K562 (cell line): ENCODE results near the gene SCAP. TPM values are rescaled to one million over a fixed set of nuclear protein-coding genes. Genes with fewer than 3 reads are reported as not detected.

ENCODE experiments used
- ATAC-seq: fragments of 200-7000 bp; cut with Tn5 transposase; 3 replicates; pipeline ENCODE4 v1.9.1; 2020; ENCODE audit warnings: moderate library complexity
- BruUV-seq: library from RNA; stranded (reverse); fragments of 400-500 nt; replicated peaks from 2 replicates; lab custom pipeline; 2021; lab: Mats Ljungman, UMichigan
- CTCF ChIA-PET: fragments of 300-600 bp; formaldehyde crosslinking; extraction: SDS; loops from one replicate; lab custom pipeline; 2021; ENCODE audit warnings: low intra/inter-chr PET ratio; lab: Yijun Ruan, JAX
- POLR2A ChIA-PET: fragments of 300-600, 350-650 bp; sonication (Branson Sonifier 250); formaldehyde crosslinking; extraction: SDS; loops from one replicate; lab custom pipeline; 2021; ENCODE audit warnings: antibody characterized with exemption, inconsistent platforms; lab: Yijun Ruan, JAX
- DNase-seq, 4 experiments: peaks; one replicate each; pipeline versions ENCODE4 v3.0.0 to v3.0.0-alpha.2; 2011 to 2018; ENCODE audit warnings: low spot score in 3 of 4, mixed read lengths in 3 of 4; ENCODE audit errors: extremely low read depth in 1 of 4
- FAIRE-seq: peaks from 2 replicates; lab custom pipeline; 2011; peaks lifted over from hg19 to GRCh38; lab: Jason Lieb, UNC
- H2AFZ ChIP-seq: 2 replicates; pipeline ENCODE4 v1.6.0; 2011; ENCODE audit warnings: low read depth, low read length, control low read depth, inconsistent platforms
- H3K27ac ChIP-seq: fragments of 200-600 bp; 3 replicates; pipeline ENCODE4 v1.8.0; 2011; ENCODE audit warnings: low read depth, mild to moderate bottlenecking, control low read depth, inconsistent platforms, low read length, moderate library complexity, mixed read lengths; ENCODE audit errors: extremely low read depth
- H3K27me3 ChIP-seq, 2 experiments: fragments of 300-600 bp in 1 of 2; 2 replicates in 1 of 2; 3 replicates in 1 of 2; pipeline versions ENCODE4 v1.6.0 to v1.8.0; 2011; ENCODE audit warnings: inconsistent platforms in 2 of 2, low read length in 2 of 2, mild to moderate bottlenecking in 1 of 2, mixed read lengths in 1 of 2, moderate library complexity in 1 of 2; ENCODE audit not compliant: control insufficient read depth in 2 of 2, insufficient read depth in 2 of 2
- H3K36me3 ChIP-seq: fragments of 300-600 bp; 3 replicates; pipeline ENCODE4 v1.8.0; 2011; ENCODE audit warnings: mild to moderate bottlenecking, low read length, inconsistent platforms; ENCODE audit not compliant: control insufficient read depth, insufficient read depth
- H3K4me1 ChIP-seq, 2 experiments: fragments of 200-600 bp in 1 of 2; replicated peaks in 1 of 2; 2 replicates in 1 of 2; 3 replicates in 1 of 2; pipeline versions ENCODE4 v1.5.1 to v1.8.0; 2011; ENCODE audit warnings: inconsistent platforms in 2 of 2, low read length in 2 of 2, mild to moderate bottlenecking in 1 of 2, mixed read lengths in 1 of 2, moderate library complexity in 1 of 2; ENCODE audit not compliant: control insufficient read depth in 2 of 2, insufficient read depth in 2 of 2
- H3K4me2 ChIP-seq: 2 replicates; pipeline ENCODE4 v1.6.1; 2011; ENCODE audit warnings: low read length, control low read depth, inconsistent platforms, mixed read lengths; ENCODE audit not compliant: insufficient read depth
- H3K4me3 ChIP-seq: fragments of 200-600 bp; sonication (generic), shearing (Covaris generic); 2 replicates; pipeline ENCODE4 v1.5.1; 2016; ENCODE audit warnings: control low read depth, inconsistent platforms
- H3K79me2 ChIP-seq: fragments of 200-600 bp; 3 replicates; pipeline ENCODE4 v1.8.0; 2011; ENCODE audit warnings: low read length, inconsistent platforms; ENCODE audit not compliant: control insufficient read depth, insufficient read depth
- H3K9ac ChIP-seq, 2 experiments: 2 replicates each; pipeline versions ENCODE4 v1.6.0 to v1.6.1; 2011; ENCODE audit warnings: low read depth in 2 of 2, low read length in 2 of 2, control low read depth in 1 of 2, inconsistent platforms in 1 of 2, mild to moderate bottlenecking in 1 of 2, mixed read lengths in 1 of 2; ENCODE audit not compliant: insufficient read depth in 1 of 2
- H3K9me1 ChIP-seq: one replicate; pipeline ENCODE4 v1.6.0; 2011; ENCODE audit warnings: inconsistent platforms, mild to moderate bottlenecking, low read length, moderate library complexity; ENCODE audit not compliant: control insufficient read depth, insufficient read depth
- H3K9me3 ChIP-seq: replicated peaks from 2 replicates; pipeline ENCODE4 v1.5.1; 2011; ENCODE audit warnings: low read depth, low read length, inconsistent platforms; ENCODE audit not compliant: control insufficient read depth, insufficient read depth
- H4K20me1 ChIP-seq: replicated peaks from 2 replicates; pipeline ENCODE4 v1.6.1; 2011; ENCODE audit warnings: low read length, inconsistent platforms, mixed read lengths; ENCODE audit not compliant: control insufficient read depth, insufficient read depth
- CHCHD3 ChIP-seq: fragments of 250-450 bp; sonication (Bioruptor Pico); IDR thresholded peaks from 2 replicates; pipeline ENCODE4 v2.1.2; 2022; ENCODE audit warnings: mild to moderate bottlenecking
- CREB1 ChIP-seq, 2 experiments: sonication (generic) in 1 of 2; formaldehyde crosslinking in 1 of 2; IDR thresholded peaks; 2 replicates each; pipeline versions ENCODE4 v1.6.1 to v1.8.0; 2012 to 2022; ENCODE audit warnings: inconsistent platforms in 1 of 2, mild to moderate bottlenecking in 1 of 2, missing genetic modification reagents in 1 of 2, moderate library complexity in 1 of 2
- CSDE1 ChIP-seq, 2 experiments: fragments of 450-650 bp; IDR thresholded peaks; 2 replicates each; pipeline ENCODE4 v1.6.1; 2016; ENCODE audit warnings: mild to moderate bottlenecking in 1 of 2
- DNMT1 ChIP-seq: fragments of 450-650 bp; IDR thresholded peaks from 2 replicates; pipeline ENCODE4 v1.6.1; 2016; ENCODE audit warnings: antibody characterized with exemption, mild to moderate bottlenecking
- ESRRB ChIP-seq: fragments of 250-450 bp; sonication (Bioruptor Pico); IDR thresholded peaks from 2 replicates; pipeline ENCODE4 v1.5.0; 2020; ENCODE audit warnings: mild to moderate bottlenecking, moderate library complexity, borderline replicate concordance
- FOXA1 ChIP-seq: fragments of 450-650 bp; IDR thresholded peaks from 2 replicates; pipeline ENCODE4 v1.6.1; 2016; ENCODE audit warnings: mild to moderate bottlenecking, borderline replicate concordance
- GATAD2A ChIP-seq: fragments of 450-650 bp; IDR thresholded peaks from 2 replicates; pipeline ENCODE4 v1.6.1; 2017
- HIVEP1 ChIP-seq: fragments of 250-450 bp; sonication (Bioruptor Pico); IDR thresholded peaks from 2 replicates; pipeline ENCODE4 v1.4.0; 2020; ENCODE audit warnings: mild to moderate bottlenecking
- KHSRP ChIP-seq: fragments of 450-650 bp; IDR thresholded peaks from 2 replicates; pipeline ENCODE4 v1.6.1; 2017
- MEF2A ChIP-seq: IDR thresholded peaks from 2 replicates; pipeline ENCODE4 v1.6.1; 2011; ENCODE audit warnings: low read depth, mild to moderate bottlenecking, low read length, moderate library complexity; ENCODE audit not compliant: control insufficient read depth
- NFRKB ChIP-seq: fragments of 450-650 bp; IDR thresholded peaks from 2 replicates; pipeline ENCODE4 v1.6.1; 2016; ENCODE audit warnings: low read depth
- NR2C2 ChIP-seq, 2 experiments: fragments of 200-800 bp in 1 of 2; sonication (Bioruptor generic) in 1 of 2; sonication (generic) in 1 of 2; formaldehyde crosslinking in 1 of 2; IDR thresholded peaks; 2 replicates each; pipeline versions ENCODE4 v1.6.1 to v1.8.0; 2016 to 2022; ENCODE audit warnings: mild to moderate bottlenecking in 1 of 2, missing compliant biosample characterization in 1 of 2, missing genetic modification characterization in 1 of 2, missing genetic modification reagents in 1 of 2
- PHF21A ChIP-seq: fragments of 450-650 bp; IDR thresholded peaks from 2 replicates; pipeline ENCODE4 v1.6.1; 2017; ENCODE audit warnings: low read depth, borderline replicate concordance
- POLR3G ChIP-seq: IDR thresholded peaks from 2 replicates; pipeline ENCODE4 v1.6.1; 2011; ENCODE audit not compliant: insufficient read length, insufficient replicate concordance; ENCODE audit errors: extremely low read depth
- RBM22 ChIP-seq: fragments of 200-400 bp; formaldehyde crosslinking; IDR thresholded peaks from 2 replicates; pipeline ENCODE4 v1.6.1; 2018; ENCODE audit warnings: low read length, low read depth; ENCODE audit not compliant: poor library complexity, severe bottlenecking
- ZNF140 ChIP-seq: fragments of 250-450 bp; sonication (Bioruptor Pico); IDR thresholded peaks from 2 replicates; pipeline ENCODE4 v1.8.0; 2021; ENCODE audit warnings: moderate library complexity, mild to moderate bottlenecking, inconsistent platforms
- ZNF146 ChIP-seq: IDR thresholded peaks from one replicate; pipeline ENCODE4 v1.6.1; 2018; ENCODE audit warnings: missing compliant biosample characterization; ENCODE audit not compliant: unreplicated experiment
- ZNF239 ChIP-seq: fragments of 250-450 bp; sonication (Bioruptor Pico); IDR thresholded peaks from 2 replicates; pipeline ENCODE4 v1.4.0; 2020; ENCODE audit warnings: mild to moderate bottlenecking
- ZNF551 ChIP-seq: fragments of 250-450 bp; sonication (Bioruptor Pico); IDR thresholded peaks from 2 replicates; pipeline ENCODE4 v1.5.0; 2021; ENCODE audit warnings: mild to moderate bottlenecking, moderate library complexity
- in situ Hi-C: fragments of 300-500 bp; cut with MboI; formaldehyde crosslinking; loops from 4 replicates; pipeline ENCODE4 v1.15.0; 2018; ENCODE audit warnings: inconsistent platforms, mixed read lengths
- intact Hi-C: fragments of 100-400 bp; cut with micrococcal nuclease; formaldehyde crosslinking; loops from 2 replicates; pipeline ENCODE4 v1.14.2; 2022
- polyA plus RNA-seq, 8 experiments: library from polyadenylated mRNA; depleted of rRNA in 4 of 8; stranded (reverse) in 5 of 8; unstranded in 3 of 8; fragments of >200 nt; fragmentation: Nextera tagmentation in 2 of 8; fragmentation: Illumina TruSeq in 1 of 8; extraction: Ambion mirVana in 2 of 8; extraction: Trizol in 1 of 8; gene quantifications; 2 replicates each; pipeline versions ENCODE4 v1.2.1 to v1.2.3, GENCODE V29; 2011 to 2014; ENCODE audit warnings: inconsistent platforms in 1 of 8, missing spikeins in 1 of 8
- total RNA-seq, 7 experiments: library from RNA; depleted of rRNA in 6 of 7; stranded (reverse); fragments of >200 nt in 6 of 7; fragmentation: Illumina TruSeq in 2 of 7; extraction: Trizol in 2 of 7; gene quantifications; 2 replicates each; pipeline versions ENCODE4 v1.2.1 to v1.2.3, GENCODE V29; 2011 to 2021; ENCODE audit warnings: low replicate concordance in 1 of 7
- TF ChIP-seq, protein P1 (sequence below): fragments of 250-450 bp; sonication (Bioruptor Pico); IDR thresholded peaks from 2 replicates; pipeline ENCODE4 v1.8.0; 2021; ENCODE audit warnings: moderate library complexity, mild to moderate bottlenecking, inconsistent platforms
- TF ChIP-seq, protein P2 (sequence below), 2 experiments: IDR thresholded peaks; 2 replicates each; pipeline ENCODE4 v1.6.1; 2011; ENCODE audit warnings: borderline replicate concordance in 1 of 2, control low read depth in 1 of 2, low read depth in 1 of 2, low read length in 1 of 2, mild to moderate bottlenecking in 1 of 2, mixed read lengths in 1 of 2, moderate library complexity in 1 of 2; ENCODE audit not compliant: insufficient read depth in 1 of 2, insufficient read length in 1 of 2, poor library complexity in 1 of 2, severe bottlenecking in 1 of 2; ENCODE audit errors: extremely low read depth in 1 of 2

The SCAP gene
- total and polyA plus RNA-seq, 9 of the 15 experiments (the other 6 are each of a cell fraction or from before 2014, with no cell fraction given) = 2.6 to 104 (median 37.8) TPM

DNA sequence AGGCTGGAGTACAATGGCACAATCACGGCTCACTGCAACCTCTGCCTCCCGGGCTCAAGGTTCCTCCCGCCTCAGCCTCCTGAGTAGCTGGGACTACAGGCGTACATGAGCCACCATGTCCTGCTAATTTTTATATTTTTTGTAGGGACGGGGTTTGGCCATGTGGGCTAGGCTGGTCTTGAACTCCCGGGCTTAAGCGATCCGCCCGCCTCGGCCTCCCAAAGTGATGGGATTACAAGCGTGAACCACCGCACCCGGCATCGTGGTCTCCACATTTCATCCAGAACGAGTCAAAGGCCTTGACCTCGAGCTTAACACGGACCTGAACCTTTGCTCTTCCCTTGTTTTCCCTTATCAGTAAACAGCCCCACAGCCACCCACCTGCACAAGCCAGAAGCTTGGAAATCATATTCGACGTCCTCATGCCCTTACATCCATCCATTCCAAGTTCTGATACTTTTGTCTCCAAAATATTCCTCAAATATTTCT is 96.3 kb downstream of the SCAP start (continued):
- no peak for TF ChIP-seq KHSRP
- 0 out of 2 replicates have a peak, but pooled peaks have one; percentile 21 for TF ChIP-seq ESRRB (CRISPR knock-in tag)
- TF ChIP-seq DNMT1 = no peak
- TF ChIP-seq NFRKB = no peak
- TF ChIP-seq NR2C2 (CRISPR knock-in tag; IDR thresholded peaks at IDR 0.05) = peak; percentile 42; the same call in 1 of the 2 replicates
- TF ChIP-seq NR2C2 (tag; IDR thresholded peaks at IDR 0.05) = no peak
- TF ChIP-seq, protein P1, sequence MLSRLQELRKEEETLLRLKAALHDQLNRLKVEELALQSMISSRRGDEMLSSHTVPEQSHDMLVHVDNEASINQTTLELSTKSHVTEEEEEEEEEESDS = no peak
- TF ChIP-seq MEF2A = no peak
- TF ChIP-seq RBM22 = no peak
- TF ChIP-seq PHF21A = no peak

DNA sequence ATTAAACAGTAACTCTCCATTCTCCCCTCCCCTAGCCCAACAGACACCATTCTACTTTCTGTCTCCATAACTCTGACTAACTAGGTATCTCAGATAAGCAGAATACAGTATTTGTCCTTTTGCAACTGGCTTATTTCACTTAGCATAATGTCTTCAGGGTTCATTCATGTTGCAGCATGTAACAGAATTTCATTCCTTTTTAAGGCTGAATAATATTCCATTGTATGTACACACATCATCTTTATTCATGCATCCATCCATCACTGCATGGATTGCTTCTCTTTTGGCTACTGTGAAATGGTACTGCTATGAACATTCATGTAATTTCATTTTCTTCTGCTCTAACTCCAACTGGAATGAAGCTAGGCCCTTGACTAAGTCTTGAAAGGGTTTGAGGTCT is 96.9 kb downstream of the SCAP start:
- peaks cover 48% of the 10 kb centered on the region for H3K79me2 ChIP-seq
- FAIRE-seq (no peak), DNase-seq (no peak), ATAC-seq (no peak)
- peak overlapping the region; percentile 93 for H3K4me2 ChIP-seq
- 0 out of 4 replicates have a peak overlapping the region, but pooled peaks of 1 of the 2 experiments have one; percentile 95 for H3K9ac ChIP-seq
- peak overlapping the region; percentile 91 for H2AFZ ChIP-seq
- no TSS peak for BruUV-seq
- no peak for TF ChIP-seq CREB1 (IDR thresholded peaks at IDR 0.05)
- TF ChIP-seq CREB1 (CRISPR knock-in tag; IDR thresholded peaks at IDR 0.05) = no peak
- TF ChIP-seq CSDE1 (IDR thresholded peaks at IDR 0.05) = peak in 1 of 2 experiments; percentile 44; a peak in 1 of 4 replicates
- no peak for TF ChIP-seq CHCHD3 (CRISPR knock-in tag)
- no peak for TF ChIP-seq POLR3G
- TF ChIP-seq, protein P2, sequence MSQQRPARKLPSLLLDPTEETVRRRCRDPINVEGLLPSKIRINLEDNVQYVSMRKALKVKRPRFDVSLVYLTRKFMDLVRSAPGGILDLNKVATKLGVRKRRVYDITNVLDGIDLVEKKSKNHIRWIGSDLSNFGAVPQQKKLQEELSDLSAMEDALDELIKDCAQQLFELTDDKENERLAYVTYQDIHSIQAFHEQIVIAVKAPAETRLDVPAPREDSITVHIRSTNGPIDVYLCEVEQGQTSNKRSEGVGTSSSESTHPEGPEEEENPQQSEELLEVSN (IDR thresholded peaks at IDR 0.05; ENCODE audit: borderline replicate concordance in 1 of 2, extremely low read depth in 1 of 2, insufficient read depth in 1 of 2, insufficient read length in 1 of 2, low read depth in 1 of 2, low read length in 1 of 2, poor library complexity in 1 of 2, severe bottlenecking in 1 of 2) = no peak
- TF ChIP-seq HIVEP1 = no peak
- TF ChIP-seq FOXA1 = no peak
- TF ChIP-seq ZNF239 (CRISPR knock-in tag) = no peak
- peak; percentile 44 for TF ChIP-seq ZNF146 (CRISPR knock-in tag)
- TF ChIP-seq GATAD2A = no peak
- 0 out of 2 replicates have a peak, but pooled peaks have one; percentile 43 for TF ChIP-seq ZNF551
- no peak for TF ChIP-seq ZNF140
- peaks cover 30% of the 10 kb centered on the region in 2 experiments for H3K4me1 ChIP-seq
- CTCF ChIA-PET = no interaction called here
- no peaks in the 10 kb centered on the region for H3K9me3 ChIP-seq
- no peak overlapping the region for H3K4me3 ChIP-seq
- POLR2A ChIA-PET = interaction anchor here (0.6 to 2.4 kb wide), 11 partner anchors 11 to 297 kb away, joined by 3 to 13 read pairs (median 4); no protein-coding TSS in a partner anchor
- H3K9me1 ChIP-seq = no peaks in the 10 kb centered on the region
- in situ Hi-C loops = no loop called here
- no peak overlapping the region for H3K27ac ChIP-seq
- H3K36me3 ChIP-seq = peaks cover 11% of the 10 kb centered on the region; the same call in 1 of the 3 replicates
- H3K27me3 ChIP-seq = no peaks in the 10 kb centered on the region
- intact Hi-C loops = loop anchor here (10.0 kb wide), 3 partner anchors 364 to 674 kb away; partner anchors contain the start of genes MYL3 and TMIE
- H4K20me1 ChIP-seq = peaks cover 13% of the 10 kb centered on the region
